Ureter (tissue), 1 donor: ENCODE data around the gene KLF15. TPM values are rescaled to one million over a fixed set of nuclear protein-coding genes. Genes with fewer than 3 reads are reported as not detected.

Experiments used
- DNase-seq: peaks from one replicate; pipeline ENCODE4 v3.0.0-alpha.2; 2020; ENCODE audit warnings: low spot score
- total RNA-seq: library from RNA; stranded (reverse); gene quantifications from one replicate; pipeline ENCODE4 v1.2.4, GENCODE V29; 2023
- donor health status: DM: yes; HTN: yes; CAD: no.

The KLF15 gene
- total RNA-seq, 1 donor from 2014 or later = 18.9 TPM

DNA sequence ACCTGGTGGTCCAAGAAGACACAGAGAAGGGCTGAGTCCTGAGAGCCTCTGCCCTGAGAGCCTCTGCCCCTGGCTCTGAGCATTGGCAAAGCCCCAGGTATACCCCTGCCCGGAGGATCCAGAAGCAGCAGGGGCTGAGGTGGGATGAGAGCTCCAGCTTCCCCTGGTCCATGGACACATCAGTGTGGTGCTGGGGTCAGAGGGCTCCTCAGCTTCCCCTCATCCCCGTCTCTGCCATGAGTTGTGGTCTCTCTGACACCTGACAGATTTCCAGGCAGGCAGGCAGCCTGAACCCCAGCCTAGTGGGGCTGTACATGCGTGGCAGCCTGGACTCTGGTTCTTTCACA is 3.5 kb upstream of the KLF15 start:
- DNase-seq = no peak

DNA sequence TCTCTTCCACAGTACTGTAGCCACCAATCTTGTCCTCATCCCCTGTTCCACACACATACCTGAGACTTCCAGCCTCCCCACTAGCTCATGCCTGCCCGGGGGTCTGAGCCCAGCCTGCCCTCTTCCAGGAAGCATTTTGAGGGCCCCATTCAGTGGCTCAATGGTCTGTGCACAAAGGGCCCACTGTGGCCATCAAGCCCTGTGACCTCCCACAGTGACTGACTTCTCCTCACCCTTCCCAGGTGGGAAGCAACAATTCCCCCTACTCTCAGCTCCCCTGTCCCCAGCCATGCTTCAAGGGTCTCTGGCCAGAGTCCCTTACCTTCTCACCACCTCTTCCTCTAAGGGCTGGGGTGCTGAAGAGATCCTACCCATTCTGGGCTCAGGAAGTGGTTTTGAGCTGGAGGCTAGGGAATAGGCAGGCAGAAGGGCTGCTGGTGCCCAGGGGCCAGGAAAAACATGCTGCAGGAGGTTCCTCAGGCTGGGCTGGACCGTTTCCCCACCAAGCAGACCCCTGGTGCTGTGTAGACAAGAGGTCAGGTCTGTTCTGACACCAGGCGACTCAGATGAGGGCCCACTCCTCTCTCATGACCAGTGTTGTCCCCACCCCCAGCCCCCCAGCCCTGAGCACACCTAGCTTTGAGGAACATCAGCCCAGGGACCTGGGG is 3.0 kb upstream of the KLF15 start:
- no peak for DNase-seq

DNA sequence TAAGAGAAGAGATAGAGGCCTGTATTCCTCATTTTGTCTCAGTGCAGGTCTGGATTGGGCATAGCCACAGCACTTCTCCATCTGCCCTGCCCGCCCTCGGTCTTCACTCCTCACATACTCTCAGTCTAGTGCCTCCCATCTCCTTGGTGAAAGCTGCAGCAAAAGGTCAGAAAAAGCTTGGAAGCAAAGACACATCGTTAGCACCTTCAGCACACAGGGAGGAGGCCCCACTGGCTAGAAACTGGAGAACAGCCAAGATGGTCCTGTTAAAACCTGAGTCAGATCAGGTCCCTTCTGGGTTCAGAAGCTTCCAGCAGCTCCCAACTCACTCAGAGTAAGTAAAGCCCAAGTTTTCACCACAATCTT is 1.6 kb upstream of the KLF15 start:
- no peak for DNase-seq

DNA sequence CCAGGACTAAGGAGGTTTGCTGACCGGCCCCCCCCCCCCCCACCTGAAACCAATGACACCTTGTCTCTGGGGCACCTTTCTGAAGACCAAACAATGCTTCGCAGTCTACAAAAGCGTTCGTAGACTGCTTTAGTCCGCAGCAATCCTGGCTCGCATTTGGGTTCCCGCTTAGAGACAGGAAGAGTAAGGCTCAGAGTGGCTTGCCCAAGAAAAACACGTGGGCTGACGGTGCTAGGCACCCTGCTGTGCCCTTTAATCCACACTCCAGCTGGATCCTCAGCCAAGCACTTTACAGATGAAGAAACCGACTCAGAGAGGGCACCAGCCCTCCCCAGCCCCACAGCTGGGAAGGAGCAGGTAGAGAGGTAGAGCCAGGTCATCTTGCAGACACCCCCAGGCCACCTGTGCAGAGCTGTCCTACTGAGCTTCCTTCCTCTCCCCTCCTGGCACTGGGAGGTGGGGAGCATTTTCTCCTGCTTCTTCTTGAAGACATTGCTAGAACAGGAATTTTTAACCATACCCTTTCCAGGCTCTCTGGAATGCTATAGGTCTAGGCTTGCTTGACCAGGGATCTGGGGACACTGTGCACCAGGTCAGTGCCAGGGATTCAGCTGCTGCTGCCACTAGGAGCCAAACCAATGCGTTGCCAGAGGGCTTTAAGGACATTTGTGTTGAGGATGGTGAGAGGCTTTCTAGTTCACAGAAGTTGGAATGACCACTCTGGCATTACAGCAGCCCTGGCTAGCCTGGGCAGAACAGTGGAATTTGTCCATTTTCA is 1.0 kb upstream of the KLF15 start:
- DNase-seq = no peak

DNA sequence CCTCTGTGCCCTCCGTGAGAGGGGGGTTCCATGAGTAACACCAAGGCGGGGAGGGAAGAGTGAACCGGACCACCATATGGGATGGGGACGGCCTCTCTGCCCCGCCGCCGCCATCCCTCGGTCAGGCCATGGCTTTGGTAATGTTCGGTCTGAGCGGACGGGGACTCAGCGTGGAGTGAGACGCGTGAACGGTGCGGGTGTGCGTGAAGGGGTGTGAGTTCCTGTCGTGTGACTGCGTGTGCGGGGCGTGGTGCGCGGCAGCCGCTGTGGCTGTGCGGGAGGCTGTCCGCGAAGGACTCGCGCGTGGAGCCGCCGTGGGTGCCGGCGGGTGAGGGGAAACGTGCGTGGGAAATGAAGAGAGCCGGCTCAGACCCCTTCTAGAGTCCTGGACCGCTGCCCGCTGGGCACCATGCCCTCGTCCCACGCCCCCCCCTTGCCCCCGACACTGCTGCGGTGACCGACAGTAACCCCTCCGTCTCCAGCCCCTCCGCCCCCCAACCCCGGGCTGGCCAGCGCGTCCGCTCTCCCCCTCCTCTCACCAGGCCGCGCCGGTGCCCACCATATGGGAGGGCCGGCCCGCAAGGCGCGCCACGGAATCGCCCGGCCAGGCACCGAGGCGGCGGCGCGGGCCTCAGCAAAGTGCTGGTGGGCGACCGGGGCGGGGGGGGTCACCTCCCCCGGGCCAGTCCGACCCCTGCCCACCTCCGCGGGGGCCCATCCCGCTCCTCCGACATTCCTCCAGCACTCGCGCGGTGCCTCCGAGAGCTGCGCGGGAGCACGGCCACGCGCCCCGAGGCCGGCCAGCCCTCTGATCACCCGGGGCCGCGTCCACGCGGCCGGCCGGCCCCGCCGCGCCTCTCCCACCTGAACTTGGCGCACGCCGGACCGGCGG is 589 bp downstream of the KLF15 start:
- DNase-seq = peak; percentile 54

DNA sequence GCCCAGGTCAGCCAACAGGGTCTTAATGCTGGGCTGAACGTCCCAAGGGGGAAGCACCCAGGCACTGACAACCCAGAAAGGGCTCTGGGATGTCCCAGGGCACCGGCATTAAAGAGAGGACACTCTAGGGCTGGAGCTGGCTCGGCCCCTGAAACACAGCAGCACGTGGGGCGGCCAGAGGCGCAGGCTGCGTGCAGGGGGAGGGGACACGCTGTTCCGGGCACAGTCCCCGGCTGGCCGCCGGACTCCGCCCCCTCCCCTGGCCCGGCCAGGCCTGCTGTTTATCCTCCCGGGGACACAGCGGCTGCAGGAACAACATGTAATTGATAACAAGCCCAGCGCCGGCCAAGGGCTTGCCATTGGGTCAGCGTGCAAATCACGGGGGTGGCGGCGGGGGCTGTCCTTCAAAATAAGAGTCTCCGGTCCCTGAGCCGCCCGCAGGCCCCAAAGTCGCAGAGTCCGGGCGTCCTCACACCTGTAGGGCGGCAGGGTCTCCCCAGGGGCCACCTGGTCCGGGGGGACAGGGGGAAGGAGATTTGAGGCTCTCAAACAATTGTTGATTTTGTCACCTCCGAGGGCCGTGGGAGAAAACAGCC is 1.3 kb downstream of the KLF15 start:
- peak; percentile 95 for DNase-seq

DNA sequence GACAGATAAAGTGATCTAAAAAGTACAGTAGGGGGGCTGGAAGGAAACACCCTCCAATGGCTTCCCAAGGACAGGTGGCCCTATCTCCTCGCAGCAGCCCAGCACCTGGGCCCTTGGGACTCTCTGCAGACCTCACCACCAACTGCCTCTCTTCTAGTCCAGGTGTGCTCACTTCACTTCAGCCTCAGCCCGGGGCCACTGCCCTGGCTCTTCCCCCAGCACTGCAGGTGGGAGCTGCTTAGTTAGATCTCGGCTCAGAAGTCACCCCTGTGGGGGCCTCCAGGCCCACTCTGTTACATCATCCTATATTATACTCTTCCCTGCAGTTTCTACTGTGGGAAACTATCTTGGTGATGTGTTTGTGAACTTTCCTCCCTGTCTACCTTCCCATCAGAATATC is 2.0 kb downstream of the KLF15 start:
- DNase-seq = no peak

DNA sequence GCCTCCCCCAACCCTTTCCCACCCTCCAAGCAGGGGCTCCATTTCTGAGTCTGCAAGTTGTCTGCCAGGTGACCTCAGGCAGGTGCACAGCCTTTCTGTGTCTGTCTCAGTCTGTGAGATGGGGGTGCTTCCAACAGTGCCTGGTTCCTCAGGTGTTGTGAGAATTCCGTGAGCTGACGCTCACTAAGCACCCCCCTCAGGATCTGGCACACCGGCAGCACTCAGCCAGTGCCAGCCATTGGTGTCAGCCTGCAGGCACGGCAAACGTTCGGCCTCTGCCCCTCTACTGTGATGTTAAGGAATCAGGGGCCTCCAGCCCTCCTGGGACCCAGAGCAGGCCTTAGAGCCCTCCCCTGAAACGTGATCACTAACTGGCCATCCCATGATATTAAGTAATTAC is 2.4 kb downstream of the KLF15 start:
- DNase-seq = no peak

DNA sequence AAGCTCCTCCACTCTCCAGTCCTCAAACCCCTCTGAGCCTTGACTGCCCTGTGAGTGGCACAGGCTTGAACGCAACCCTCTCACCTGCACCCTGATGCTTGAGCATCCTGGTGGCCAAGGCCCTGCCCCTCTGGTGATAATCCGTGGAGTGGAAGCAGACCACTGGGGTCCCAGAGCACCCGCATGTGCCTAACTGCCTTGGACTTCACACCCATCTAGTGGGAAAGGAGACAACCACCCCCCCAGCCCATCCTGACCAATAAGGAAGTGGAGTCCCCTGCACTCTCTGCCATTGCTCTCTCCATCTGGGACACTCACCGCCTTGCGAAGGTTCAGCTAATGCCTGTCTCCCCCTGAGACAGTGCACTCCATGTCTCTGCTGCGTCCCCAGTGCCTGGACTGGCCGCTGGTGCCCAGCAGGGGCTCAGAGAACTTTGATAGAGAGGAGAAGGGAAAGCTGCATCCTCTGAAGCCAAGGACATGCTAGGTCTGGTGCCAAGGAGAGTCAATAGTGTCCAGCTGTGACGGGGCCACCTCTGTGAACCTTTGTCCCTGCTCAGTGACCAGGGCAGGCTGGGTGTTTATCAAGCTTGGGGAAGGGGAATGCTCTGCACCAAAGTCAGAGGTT is 3.4 kb downstream of the KLF15 start:
- DNase-seq = no peak

DNA sequence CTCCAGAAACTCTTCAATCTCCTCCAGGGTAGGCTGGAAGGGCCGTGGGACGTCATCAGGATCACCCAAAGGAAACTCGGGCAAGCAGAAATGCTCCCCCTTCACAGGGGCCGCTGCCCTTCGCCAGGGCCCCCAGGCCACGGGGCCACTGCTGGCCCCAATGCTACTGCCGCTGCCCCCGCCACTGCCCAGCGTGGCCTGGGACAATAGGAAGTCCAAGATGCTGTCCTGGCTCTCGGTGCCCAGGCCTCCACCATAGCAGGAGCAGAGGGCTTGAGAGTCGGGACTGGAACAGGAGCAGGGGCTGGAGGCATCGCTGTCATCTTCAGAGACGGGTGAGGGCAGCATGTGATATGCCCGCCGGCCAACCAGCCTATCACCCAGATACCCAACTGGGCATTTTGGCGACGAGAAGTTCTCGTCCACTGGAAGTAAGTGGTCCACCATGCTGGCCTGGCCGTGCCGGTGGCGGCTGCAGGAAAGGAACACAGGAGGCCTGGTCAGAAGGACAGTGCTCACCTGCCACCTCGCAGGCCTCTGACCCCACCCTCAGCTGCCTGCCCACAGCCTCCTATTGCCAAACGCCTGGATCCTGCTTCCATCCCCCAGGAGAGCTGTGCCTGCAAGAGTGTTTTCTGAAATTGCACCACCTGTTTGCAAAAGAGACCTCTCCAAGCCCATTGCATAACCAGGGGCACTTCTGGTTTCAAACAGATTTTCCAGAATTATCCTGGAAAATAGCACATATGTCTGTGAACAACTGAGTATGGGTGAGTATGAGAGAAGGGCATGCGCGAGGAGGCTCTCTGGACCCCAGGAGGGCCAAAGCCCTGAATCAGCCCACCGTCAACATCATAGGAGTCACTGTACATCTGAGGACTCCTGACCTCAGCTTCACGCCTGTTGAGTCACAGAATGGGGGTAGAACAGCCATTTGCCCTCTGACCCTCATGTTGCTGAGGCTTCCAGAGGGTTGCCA is 4.4 kb downstream of the KLF15 start:
- no peak for DNase-seq

DNA sequence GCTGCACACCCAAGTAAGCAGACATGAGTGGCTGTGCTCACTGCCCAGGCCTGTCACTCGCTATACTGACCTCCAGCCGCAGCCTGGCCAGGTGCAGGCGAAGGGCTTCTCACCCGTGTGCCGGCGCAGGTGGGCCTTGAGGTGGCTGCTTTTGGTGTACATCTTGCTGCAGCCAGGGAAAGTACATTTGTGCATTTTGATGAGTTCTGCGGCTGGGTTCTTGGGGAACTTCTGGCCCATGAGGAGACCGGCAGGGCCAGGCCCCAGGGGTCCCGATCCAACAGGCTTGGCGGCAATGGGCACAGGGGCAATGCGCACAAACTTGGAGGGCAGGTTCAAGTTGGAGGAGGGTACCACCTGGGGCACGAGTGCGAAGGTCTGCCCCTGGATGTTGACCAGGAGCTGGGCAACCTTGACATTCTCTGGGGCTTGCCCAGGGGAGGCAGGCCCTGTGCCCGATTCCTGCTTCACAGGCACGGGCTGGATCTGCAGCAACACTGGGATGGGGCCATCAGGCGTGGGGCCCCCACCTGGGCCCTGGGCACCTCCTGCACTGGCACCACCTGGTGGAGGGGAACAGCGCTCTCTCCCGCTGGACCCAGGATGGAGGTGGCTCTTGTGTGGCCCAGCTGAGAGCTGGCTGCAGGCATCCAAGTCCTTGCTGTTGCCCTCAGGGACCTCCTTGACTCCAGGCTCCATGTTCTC is 5.3 kb downstream of the KLF15 start:
- DNase-seq = no peak

DNA sequence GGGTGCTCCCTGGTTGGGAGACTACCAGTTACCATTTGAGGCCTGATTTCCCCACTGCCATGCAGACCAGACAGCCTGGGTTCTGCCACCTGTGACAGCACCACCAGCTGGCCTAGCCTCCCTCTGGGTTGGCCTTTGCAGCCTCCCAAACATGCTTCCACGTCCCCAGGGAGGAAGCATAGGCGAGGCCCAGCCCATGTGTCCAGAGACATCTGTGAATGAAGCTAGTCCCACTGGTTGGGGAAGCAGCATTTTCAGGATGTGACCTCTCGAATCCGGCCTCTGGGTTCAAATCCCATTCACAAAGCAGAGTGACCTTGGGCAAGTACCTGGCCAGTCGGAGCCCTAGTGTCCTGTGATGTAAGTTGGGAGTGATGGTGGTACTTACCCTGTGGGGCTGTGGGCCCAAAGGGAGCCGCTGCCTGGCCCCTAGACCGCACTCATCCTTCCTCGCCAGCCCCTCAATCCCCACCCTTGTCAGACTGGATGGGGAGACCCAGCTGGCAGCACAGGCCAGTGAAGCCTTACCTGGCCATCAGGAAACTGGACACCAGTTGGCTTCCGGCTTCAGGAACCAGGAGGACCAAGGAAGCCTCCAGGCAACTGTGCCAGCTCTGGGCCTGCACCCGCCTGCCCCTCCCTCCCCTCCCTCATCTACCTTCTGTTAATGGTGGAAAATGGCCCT is 6.0 kb downstream of the KLF15 start:
- DNase-seq = no peak

DNA sequence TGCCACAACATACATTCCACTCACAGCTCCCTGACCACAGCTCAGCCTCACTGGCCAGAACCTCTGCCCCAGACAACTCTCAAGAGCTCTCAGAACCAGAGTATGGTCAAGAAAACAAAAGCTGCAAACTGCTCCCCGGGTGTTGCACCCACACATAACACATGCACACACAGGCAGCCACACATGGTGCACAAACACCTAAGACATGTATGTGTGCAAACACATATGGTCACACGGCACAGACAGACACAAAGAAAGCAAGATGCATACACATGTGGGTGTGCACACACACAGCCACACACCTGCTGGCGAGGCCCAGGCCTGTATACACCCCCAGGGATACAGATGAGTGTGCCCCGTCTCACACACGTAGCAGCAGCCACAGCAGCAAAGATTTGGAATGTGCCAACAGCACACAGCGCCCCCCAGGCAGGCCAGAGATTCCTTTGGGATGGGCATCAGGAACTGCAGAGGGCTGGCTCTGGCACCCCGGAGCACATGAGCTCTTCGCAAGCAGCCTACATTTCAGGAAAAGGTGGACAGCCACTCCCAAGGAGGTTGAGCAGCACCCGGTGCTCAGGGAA is 6.6 kb downstream of the KLF15 start:
- DNase-seq = no peak

DNA sequence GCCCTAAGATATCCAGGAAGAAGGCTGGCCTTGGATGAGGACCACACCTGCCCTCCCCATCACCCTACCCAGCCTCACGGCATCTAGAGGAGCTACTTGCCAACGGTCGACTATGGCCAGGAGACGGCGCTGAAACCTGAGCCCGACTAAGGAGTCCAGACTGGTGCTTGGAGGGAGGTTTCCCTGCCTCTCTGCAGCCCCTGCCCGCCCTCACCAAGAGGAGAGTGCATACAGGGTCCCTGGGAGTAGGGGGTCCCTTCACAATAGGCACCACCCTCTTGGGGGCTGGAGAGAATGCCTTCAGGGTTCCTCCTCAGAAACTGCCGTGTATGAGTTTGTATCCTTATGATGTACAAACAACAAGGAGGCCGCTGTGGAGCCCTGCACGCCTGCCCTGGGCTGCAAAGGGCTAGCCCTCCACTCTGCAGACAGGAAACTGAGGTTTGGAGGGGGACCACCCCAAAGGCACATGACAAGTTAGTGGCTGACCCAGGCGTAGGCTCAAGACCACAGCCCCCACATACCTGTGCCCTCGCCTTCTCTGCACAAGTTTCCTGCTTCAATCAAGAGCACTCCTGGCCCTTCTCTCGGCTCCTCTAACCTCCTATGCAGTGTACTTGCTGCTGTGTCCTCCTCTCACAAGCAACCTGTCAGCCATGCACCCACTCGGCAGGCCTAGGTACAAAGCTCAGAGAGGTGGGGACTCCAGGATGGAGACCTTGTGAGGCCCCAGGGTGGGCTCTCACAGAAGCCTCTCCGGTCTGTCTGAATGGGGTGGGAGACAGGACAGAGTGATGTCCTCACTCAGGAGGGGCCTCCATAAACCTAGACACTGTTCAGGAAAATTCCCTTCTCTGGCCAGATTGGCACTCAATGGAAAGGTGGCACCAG is 7.4 kb downstream of the KLF15 start:
- DNase-seq = no peak

DNA sequence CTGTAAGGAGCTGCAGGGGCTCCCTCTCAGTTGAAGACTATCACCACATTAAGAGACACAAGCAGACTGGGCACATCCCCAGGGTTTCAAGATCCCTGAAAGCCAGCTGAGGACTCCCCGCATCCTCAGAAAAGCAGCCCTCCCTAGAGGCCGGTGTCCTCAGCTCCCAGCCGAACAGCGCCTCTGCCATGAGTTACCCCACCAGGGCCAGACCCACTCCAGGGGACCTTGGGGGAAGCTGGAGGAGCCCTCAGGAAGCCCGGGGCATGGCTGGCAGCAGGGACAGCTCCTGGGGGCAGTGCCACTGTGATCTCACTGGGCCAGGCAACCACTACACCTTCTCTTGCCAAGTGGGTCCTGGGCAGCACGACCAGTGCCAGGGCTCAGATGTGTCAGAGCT is 8.1 kb downstream of the KLF15 start:
- DNase-seq = peak; percentile 32

DNA sequence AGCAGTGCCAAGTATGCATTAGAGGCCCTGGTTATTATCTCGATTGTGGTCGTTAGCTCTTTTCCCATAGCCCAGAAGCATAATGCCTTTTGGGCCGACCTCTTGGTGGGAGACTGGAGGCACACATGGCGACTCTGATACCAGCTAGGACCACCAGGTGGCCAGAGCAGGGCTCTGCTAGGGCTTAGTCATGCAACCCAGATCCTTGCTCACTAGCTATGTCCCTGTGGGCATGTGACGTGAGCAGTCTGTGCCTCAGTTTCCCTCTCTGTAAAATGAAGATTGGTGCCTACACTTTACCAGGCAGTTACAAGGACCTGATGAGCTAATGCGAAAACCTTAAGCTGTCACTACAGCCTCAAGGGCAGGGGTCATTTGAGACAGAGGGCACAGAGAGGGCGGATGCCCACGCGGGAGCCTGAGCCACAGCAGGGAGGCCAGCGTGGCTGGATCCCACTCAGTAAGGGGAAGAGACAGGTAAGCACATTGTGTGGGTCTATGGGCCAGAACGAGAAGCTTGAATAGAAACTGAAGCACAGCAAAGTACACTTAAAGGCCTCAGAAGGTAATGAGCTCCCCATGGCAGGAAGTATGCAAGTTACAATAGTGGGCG is 8.8 kb downstream of the KLF15 start:
- peak; percentile 36 for DNase-seq

DNA sequence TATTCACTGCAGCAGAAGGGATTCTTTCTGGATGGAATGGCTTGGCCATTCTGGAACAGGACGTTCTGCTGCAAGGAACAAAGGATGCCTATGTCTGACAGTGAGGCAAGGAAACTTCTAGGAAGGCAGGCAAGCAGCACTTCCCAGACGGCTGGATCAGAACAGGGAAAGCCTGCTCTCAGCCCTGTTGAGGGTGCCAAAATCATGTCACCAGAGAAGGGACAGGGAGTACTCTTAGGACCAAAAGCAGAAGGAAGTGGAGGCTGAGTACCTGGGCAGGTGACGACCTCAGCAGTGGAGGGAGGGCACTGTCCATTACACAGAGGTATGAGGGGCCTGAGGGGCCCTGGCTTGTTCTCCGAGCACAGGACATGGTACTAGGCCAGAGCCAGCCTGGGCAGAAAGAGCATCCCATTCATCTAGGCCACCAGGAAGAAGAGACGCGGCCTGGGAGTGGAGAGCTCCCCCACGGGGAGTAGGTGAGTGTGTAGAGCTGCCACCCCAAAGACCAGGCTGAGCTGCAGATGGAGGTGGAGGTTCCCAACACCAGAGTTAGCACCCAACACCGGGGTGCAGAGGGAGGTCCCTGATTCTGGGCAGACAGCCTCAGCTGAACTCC is 9.6 kb downstream of the KLF15 start:
- peak; percentile 32 for DNase-seq
